ENCODE data around the gene AIPL1. TPM values are rescaled to one million over a fixed set of nuclear protein-coding genes. Genes with fewer than 3 reads are reported as not detected.

AIPL1 gene
- total RNA-seq = not detected in 2 replicates

DNA sequence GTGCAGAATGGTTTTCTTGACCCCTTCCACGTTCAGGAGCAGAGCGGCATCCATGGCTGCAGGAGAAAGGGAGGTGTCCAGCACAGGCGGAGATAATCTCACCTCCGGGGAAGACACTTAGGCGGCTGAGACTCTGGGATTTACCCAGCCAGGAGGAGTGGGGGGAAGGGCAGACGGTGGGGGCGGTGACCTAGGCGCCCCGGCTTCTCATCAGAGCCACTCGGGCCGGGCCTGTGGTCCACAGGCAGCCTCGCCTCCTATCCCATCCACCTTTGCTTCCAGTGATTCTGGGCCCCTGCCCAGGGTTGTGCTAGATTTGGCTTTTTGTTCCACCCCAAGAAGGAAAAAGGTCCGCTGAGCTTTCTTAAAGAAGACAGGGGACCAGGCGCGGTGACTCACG lies at the start of gene AIPL1:
Gene AIPL1, minus strand, starts transcription at position 71 of the 400 bp plus-strand sequence. Its CDS starts 17 bp downstream, at position 54.

DNA sequence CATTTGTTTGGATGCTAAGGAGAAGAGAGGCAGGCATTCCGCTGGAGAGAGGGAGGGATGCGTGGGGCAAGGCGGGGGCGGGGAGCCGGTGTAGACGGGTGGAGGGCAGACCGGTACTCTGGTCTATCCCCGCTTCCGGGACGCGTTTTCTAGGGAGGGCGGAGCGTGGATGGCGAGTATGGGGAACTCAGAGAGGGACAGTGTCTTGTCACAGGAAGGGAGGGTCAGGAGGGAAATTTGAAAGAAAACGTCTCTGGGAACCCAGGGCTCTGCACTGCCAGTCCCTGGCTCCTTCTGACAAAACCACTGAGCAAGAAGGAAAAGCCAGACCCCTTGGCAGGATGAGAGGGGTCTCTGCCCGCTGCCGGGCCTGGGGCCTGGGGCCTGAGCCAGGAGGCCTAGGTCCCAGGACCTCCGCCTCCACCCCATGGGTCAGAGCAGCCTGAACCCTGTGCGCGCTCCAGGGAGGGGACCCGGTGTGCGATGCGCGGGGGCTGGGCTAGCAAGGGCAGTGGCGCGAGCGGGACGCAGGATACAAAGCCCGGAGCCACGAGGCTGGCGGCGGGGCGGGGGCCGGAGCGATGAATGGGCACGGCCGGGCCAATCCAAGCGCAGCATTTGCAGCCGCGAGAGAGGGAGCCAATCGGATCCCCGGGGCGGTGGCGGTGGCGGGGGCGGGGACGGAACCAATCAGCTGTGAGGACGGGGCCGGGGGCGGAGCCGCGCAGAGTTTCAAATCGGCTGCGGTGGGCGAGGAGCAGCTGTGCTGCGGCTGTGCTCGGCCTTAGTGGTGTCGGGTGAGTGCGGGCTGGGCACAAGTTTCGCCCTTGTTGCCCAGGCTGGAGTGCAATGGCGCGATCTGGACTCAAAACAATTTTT lies 9.0 kb upstream of the AIPL1 start, which contains the start of gene PIMREG:
Gene PIMREG, plus strand, starts transcription at position 764 of the 879 bp plus-strand sequence. CDS start 656 bp downstream, outside the sequence.

Other genes with a start within 250 kb of the AIPL1 start
- gene PIMREG, start 9.3 kb upstream of the AIPL1 start, total RNA-seq = 7.2 and 105 TPM in 2 replicates
- 2.3 and 3.8 TPM in 2 replicates for gene PITPNM3, start 121.4 kb upstream of the AIPL1 start, total RNA-seq
- gene KIAA0753, start 205.6 kb upstream of the AIPL1 start, total RNA-seq = 8.9 and 9.8 TPM in 2 replicates
- gene TXNDC17, start 205.9 kb upstream of the AIPL1 start, total RNA-seq = 124 and 197 TPM in 2 replicates
- 2.5 and 11.2 TPM in 2 replicates for gene MED31, start 216.5 kb upstream of the AIPL1 start, total RNA-seq
- gene C17orf100, start 216.6 kb upstream of the AIPL1 start, total RNA-seq = 1.3 and 1.6 TPM in 2 replicates

Measured in mesangial cell (primary cell).